ENCODE data around the gene LSM2. TPM values are rescaled to one million over a fixed set of nuclear protein-coding genes. Genes with fewer than 3 reads are reported as not detected.

Gene LSM2
- total and polyA plus RNA-seq, 9 of the 15 experiments (the other 6 are each of a cell fraction or from before 2014, with no cell fraction given), result 154 to 407 (median 223) TPM

- TF ChIP-seq ID3 (CRISPR knock-in tag; IDR thresholded peaks at IDR 0.05) (no peak), ID3 (tag; IDR thresholded peaks at IDR 0.05) (peak; percentile 71; the same call in 1 of the 2 replicates), TFAP4 (CRISPR knock-in tag; IDR thresholded peaks at IDR 0.05; ENCODE audit: borderline replicate concordance) (peak; percentile 91), ZFP30 (CRISPR knock-in tag; IDR thresholded peaks at IDR 0.05; ENCODE audit: borderline replicate concordance) (no peak), GATAD2A (IDR thresholded peaks at IDR 0.05) (no peak; the same call in 1 of the 2 replicates), ESRRB (CRISPR knock-in tag; IDR thresholded peaks at IDR 0.05; ENCODE audit: borderline replicate concordance) (no peak)
Measured at GRCh38 chr6:31769684-31770371, 36.9 kb downstream of the LSM2 start (continued).
